Transverse colon (tissue), 4 donors: ENCODE results near the gene PTPRG.

Source experiments
- CTCF ChIP-seq, 5 experiments: fragments of 200-600 bp in 3 of 5; fragments of 450-650 bp in 2 of 5; sonication (generic) in 3 of 5; IDR thresholded peaks; 1 replicate in 2 of 5; 2 replicates in 3 of 5; pipeline ENCODE4 v1.5.1; 2016 to 2017; ENCODE audit warnings: antibody characterized with exemption in 5 of 5, inconsistent platforms in 3 of 5, mild to moderate bottlenecking in 2 of 5, moderate library complexity in 1 of 5
- EP300 ChIP-seq: sonication (generic); formaldehyde crosslinking; IDR thresholded peaks from one replicate; pipeline ENCODE4 v1.6.1; 2017; ENCODE audit warnings: antibody characterized with exemption, low read depth
- POLR2A ChIP-seq: fragments of 450-650 bp; IDR thresholded peaks from one replicate; pipeline ENCODE4 v1.6.1; 2016; ENCODE audit warnings: antibody characterized with exemption, mild to moderate bottlenecking, moderate library complexity
- POLR2AphosphoS5 ChIP-seq, 3 donors: sonication (generic); formaldehyde crosslinking; IDR thresholded peaks; one replicate each; pipeline ENCODE4 v1.6.1; 2016; ENCODE audit warnings: antibody characterized with exemption in 3 of 3

- TF ChIP-seq CTCF (IDR thresholded peaks at IDR 0.05), result no peak
- no peak for TF ChIP-seq POLR2A
- TF ChIP-seq POLR2AphosphoS5 (IDR thresholded peaks at IDR 0.05), result no peak
- TF ChIP-seq EP300, result no peak
These were observed 283.0 kb downstream of the PTPRG start for GRCh38 chr3:61844346-61844745.
